ENCODE results near the gene FRZB. TPM values are rescaled to one million over a fixed set of nuclear protein-coding genes. Genes with fewer than 3 reads are reported as not detected.

FRZB gene, protein sequence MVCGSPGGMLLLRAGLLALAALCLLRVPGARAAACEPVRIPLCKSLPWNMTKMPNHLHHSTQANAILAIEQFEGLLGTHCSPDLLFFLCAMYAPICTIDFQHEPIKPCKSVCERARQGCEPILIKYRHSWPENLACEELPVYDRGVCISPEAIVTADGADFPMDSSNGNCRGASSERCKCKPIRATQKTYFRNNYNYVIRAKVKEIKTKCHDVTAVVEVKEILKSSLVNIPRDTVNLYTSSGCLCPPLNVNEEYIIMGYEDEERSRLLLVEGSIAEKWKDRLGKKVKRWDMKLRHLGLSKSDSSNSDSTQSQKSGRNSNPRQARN
- total RNA-seq: not detected

DNA sequence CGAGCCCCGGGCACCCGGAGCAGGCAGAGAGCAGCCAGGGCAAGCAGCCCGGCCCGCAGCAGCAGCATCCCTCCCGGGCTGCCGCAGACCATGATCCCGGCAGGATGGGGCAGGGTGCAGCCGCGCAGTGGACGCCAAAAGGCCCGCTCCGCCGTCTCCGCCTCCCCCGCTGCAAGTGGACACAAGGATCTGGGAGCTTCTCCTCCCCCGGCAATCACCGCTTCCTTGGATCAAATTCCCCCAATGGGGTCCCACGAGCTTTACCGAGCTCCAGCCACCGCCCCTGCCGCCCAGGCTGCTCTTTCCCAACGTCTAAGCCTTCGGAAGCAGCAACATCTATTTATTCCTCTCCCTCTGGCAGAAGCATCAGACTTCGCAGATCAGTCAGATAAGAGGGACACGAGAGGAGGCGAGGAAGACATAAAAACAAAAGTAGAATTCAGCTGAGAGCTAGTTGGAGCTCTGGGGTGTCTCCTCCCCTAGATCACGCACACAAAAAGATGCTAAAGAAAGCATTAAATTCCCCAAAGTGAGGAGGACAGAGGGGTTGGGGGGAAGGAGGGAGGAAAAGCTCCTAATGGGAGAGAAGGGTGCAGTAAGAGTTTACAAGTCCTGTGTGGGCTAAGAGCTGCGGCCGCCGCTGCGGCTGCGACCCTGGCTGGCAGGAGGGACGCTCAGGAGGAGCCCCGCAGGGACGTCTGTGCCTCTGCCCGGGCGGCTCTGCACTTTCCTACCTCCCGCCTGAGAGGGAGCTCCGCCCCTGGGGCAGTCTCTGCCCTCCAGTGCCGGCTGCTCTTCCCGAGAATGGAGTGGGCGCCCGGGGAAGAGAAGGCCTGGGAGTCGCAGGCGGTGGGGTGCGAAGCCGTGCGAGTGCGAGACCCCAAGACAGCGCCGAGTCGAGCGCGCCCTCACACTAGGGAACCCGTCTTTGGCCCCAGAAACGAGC lies at the start of gene FRZB:
Gene FRZB, minus strand, starts transcription at position 177 of the 946 bp plus-strand sequence. Its CDS starts 85 bp downstream, at position 92.
- Mint-ChIP-seq H3K27me3 (peaks cover 65% of the 10 kb centered on the region), H3K36me3 (ENCODE audit: low read depth) (peaks cover 3% of the 10 kb centered on the region), H3K27ac (no peak within 1 kb of the TSS), H3K9me3 (no peaks in the 10 kb centered on the region), H3K4me3 (peak within 1 kb of the TSS; percentile 42), H3K4me1 (peaks cover 22% of the 10 kb centered on the region)
- ChIA-PET CTCF (interaction anchor here (0.6 kb wide), 1 partner anchor 9 kb away, joined by 3 read pairs; no protein-coding TSS in a partner anchor), POLR2A (no interaction called here)
- DNase-seq: no peak

DNA sequence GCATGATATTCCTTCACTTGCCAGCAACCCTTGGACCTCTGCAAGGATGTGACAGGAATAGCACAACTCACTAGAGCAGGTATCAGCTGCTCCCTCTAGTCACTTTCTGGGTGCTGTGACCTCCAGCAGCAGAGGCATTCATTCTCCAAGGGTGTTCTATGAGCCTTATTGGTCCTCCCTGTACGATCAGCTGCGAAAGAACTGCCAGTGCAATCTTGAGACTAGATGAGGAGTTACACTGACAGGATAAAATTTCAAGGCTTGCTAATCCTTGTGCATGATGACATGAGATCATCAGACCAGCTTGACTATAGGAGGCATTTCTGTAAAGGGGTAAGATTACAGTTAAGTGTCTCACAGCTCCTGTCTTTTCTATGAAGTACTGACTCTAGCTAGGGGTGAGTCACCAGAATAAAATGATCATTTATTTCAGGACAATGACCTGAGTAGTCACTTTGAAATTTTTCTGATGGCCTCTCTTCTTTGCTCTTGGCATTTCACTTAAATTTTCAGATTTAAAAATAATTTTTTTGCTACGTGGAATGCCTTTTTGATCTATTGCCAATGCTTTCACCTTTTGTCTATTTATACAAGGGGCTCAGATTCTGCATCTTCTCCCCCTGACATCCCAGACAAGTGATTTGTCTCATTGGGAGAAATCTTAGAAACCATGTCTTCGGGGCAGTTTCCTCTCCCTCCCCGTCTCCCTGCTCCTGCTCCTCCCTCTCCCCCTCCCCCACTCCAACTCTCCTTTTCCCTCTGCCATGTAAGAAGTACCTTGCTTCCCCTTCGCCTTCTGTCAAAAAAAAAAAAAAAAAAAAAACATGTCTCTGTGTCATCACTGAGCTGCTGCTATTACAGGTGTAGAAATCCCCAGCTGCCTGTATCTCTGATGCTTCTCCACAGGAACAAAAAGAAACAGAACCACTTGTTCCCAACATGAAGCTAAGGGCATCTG lies 49.2 kb upstream of the FRZB start:
- H3K27me3 Mint-ChIP-seq: no peaks in the 10 kb centered on the region
- no peak overlapping the region for H3K4me3 Mint-ChIP-seq
- no peak for DNase-seq
- no peaks in the 10 kb centered on the region for H3K36me3 Mint-ChIP-seq (ENCODE audit: low read depth)
- peaks cover under 1% of the 10 kb centered on the region for H3K4me1 Mint-ChIP-seq
- POLR2A ChIA-PET: no interaction called here
- H3K9me3 Mint-ChIP-seq: no peaks in the 10 kb centered on the region
- CTCF ChIA-PET: interaction anchor here (0.6 kb wide), 2 partner anchors 50 to 145 kb away, joined by 3 read pairs; no protein-coding TSS in a partner anchor
- H3K27ac Mint-ChIP-seq: no peak overlapping the region

DNA sequence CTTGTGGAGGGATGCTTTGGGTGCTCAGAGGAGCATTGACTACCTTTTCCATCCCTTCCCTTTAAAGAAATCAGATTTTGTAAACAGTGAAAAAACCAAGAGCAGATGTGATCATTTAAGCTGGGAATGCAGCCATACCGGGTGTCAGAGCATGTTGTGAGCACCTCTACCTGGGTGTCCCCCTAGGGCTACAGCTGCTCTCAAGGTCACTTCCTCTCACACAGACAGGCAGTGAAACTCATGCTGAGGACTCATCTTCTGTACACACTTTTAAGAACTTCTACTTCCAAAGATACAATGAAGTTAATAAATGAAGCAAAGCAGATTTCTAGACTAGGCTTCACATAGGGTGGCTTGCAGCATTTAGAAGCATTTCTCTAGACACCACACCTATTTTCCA lies 48.4 kb upstream of the FRZB start:
- Mint-ChIP-seq H3K27ac (no peak overlapping the region), H3K36me3 (ENCODE audit: low read depth) (no peaks in the 10 kb centered on the region), H3K4me1 (no peaks in the 10 kb centered on the region), H3K27me3 (no peaks in the 10 kb centered on the region), H3K4me3 (no peak overlapping the region), H3K9me3 (no peaks in the 10 kb centered on the region)
- ChIA-PET POLR2A (no interaction called here), CTCF (no interaction called here)
- no peak for DNase-seq

DNA sequence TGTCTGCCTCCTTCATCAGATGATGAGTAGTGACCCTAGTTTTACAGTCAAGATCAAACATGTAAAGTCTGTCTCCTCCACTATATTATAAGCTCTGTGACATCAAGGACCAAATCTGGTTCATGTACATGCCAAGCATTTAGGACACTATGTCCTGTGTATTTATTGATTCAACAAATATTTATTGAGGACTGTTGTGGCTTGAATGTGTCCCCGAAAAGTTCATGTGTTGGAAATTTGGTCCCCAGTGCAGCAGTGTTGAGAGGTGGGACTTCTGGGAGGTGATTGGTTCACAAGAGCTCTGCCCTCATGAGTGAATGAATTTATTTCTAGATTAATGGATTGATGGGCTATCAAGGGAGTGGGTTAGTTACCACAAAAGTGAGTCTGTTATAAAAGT lies 46.6 kb upstream of the FRZB start:
- no peak for DNase-seq
- Mint-ChIP-seq H3K27me3 (no peaks in the 10 kb centered on the region), H3K4me1 (no peaks in the 10 kb centered on the region), H3K27ac (no peak overlapping the region), H3K36me3 (ENCODE audit: low read depth) (no peaks in the 10 kb centered on the region), H3K4me3 (no peak overlapping the region), H3K9me3 (no peaks in the 10 kb centered on the region)
- POLR2A ChIA-PET: no interaction called here
- CTCF ChIA-PET: interaction anchor here (1.2 kb wide), 1 partner anchor 12 kb away, joined by 4 read pairs; no protein-coding TSS in a partner anchor

DNA sequence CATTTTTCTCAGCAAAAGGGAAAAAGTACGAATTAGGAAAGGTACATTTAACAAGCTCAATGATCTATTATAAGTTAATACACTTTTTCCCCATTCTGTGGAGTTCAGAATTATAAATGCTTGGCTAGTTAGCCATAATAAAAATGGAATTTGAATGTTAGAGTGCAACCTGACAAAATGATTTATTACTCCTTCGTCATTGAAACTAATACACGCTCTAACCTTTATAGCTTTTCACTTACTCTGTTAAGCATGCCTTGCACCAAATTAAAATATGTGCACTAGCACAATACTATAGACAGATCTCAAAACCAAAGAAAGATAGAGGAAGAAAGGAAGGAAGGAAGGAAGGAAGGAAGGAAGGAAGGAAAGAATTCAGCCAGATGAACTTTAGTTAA lies 46.1 kb upstream of the FRZB start:
- ChIA-PET CTCF (no interaction called here), POLR2A (no interaction called here)
- Mint-ChIP-seq H3K36me3 (ENCODE audit: low read depth) (no peaks in the 10 kb centered on the region), H3K27ac (no peak overlapping the region), H3K9me3 (no peaks in the 10 kb centered on the region), H3K27me3 (no peaks in the 10 kb centered on the region), H3K4me1 (no peaks in the 10 kb centered on the region), H3K4me3 (no peak overlapping the region)
- no peak for DNase-seq

DNA sequence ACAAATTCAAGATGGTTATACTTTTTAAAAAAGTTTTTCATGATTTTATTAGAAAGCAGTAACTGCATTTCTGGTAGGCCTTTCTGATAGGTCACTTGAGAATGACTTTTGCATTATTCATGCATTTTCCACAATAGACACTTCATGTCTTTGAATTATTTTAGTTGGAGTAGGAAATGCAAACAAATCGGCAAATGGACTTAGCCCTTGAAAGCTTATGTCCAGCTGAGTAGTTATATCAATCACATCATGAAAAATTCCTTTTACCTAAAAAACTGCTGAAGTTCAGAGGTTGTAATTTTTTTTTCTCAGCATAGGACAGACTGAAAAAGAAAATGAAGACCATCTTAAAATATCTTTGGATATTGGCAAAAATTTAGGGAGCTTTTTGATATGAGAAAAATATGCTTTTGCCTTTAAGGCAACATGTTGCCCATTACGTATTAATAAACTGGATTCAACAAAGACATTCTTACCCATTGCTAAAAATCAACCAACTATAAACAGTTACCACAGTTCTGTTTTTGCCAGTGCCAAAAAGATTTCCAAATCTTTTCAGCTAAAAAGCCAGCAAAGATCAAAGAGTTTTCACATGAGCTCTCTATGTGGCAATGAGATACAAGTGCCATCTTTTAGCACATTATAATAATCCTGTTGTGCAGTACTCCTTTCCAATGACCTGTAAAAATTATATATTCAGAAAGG lies 45.5 kb upstream of the FRZB start:
- CTCF ChIA-PET: no interaction called here
- no peaks in the 10 kb centered on the region for H3K27me3 Mint-ChIP-seq
- no peak overlapping the region for H3K4me3 Mint-ChIP-seq
- H3K9me3 Mint-ChIP-seq: no peaks in the 10 kb centered on the region
- POLR2A ChIA-PET: no interaction called here
- H3K36me3 Mint-ChIP-seq (ENCODE audit: low read depth): no peaks in the 10 kb centered on the region
- DNase-seq: no peak
- H3K4me1 Mint-ChIP-seq: no peaks in the 10 kb centered on the region
- H3K27ac Mint-ChIP-seq: no peak overlapping the region

DNA sequence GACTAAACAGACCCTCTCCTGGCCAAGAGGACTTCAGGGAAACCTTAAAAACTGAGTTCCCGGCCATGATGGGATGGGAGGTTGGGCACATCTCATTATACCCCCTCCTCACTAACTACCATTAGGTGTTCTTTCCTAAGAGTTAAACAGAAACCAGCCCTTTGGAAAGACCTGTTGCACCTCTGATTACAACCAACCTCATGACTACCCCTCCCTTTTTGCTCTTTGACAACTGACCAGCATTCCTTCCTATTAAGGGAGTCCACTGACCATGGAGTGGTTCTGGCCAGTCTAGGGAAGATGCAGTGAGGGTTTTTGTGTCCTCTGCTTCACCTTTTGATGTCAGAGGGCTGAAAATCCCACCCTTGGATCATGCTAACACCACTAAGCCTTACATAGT lies 44.5 kb upstream of the FRZB start:
- Mint-ChIP-seq H3K4me1 (no peaks in the 10 kb centered on the region), H3K4me3 (no peak overlapping the region), H3K27me3 (no peaks in the 10 kb centered on the region), H3K9me3 (no peaks in the 10 kb centered on the region), H3K36me3 (ENCODE audit: low read depth) (no peaks in the 10 kb centered on the region), H3K27ac (no peak overlapping the region)
- POLR2A ChIA-PET: no interaction called here
- no peak for DNase-seq
- CTCF ChIA-PET: no interaction called here

DNA sequence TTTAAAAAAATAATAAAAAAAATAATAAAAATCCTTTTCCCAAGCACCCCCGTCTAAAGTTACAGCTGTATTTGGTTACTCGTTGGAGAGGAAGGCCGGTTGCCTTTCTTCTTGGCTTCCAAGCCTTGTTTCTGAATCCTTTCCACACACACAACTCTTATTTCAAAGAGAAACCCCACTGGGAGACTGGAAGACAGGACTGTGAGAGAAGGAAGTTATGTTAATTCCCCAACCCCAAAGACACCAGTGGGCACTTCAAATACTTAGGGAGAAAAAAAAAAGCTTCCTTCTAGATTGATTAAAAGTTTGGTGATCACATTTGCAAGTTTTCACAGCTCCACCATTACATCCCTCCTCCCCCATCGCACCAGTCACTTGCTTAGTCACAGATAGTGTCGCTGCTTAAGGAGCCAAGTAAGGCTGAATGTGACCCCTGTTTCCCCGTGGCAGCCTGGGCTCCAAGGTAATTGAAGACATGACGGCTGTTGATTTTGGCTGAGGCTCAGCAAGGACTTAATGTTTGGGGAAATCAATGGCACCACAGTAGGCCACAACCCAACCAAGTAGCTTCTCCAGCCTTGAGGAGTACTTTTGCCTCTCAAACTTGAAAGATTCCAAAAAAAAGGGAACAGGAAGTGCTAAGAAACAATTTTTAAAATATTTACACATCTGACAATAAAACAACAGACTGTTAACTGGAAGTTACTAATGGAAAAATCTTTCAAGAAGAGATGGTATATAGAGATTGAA lies 40.8 kb upstream of the FRZB start:
- Mint-ChIP-seq H3K9me3 (no peaks in the 10 kb centered on the region), H3K27ac (no peak overlapping the region), H3K36me3 (ENCODE audit: low read depth) (no peaks in the 10 kb centered on the region), H3K27me3 (no peaks in the 10 kb centered on the region), H3K4me3 (no peak overlapping the region), H3K4me1 (no peaks in the 10 kb centered on the region)
- ChIA-PET POLR2A (no interaction called here), CTCF (interaction anchor here (0.7 kb wide), 1 partner anchor 14 kb away, joined by 5 read pairs; no protein-coding TSS in a partner anchor)
- DNase-seq: no peak

DNA sequence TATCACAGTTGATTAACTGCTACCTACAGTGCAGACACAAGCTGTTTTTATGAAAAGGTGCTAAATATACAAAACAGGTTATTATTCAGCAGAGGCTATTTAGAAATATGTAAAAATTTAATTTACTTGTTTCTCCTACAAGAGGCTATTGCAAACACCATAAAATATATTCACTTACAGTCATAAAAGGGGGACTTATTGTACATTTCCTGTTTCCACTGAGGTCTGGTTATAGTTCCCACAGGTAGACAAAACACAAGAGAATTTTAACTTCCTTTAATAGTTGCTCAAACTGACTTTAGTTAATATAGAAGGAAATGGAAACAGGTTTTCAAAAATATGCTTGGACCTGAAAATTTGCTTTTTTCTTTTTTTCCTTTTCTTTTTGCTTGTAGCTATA lies 40.0 kb upstream of the FRZB start:
- H3K27me3 Mint-ChIP-seq: no peaks in the 10 kb centered on the region
- H3K36me3 Mint-ChIP-seq (ENCODE audit: low read depth): no peaks in the 10 kb centered on the region
- no peak for DNase-seq
- no peaks in the 10 kb centered on the region for H3K4me1 Mint-ChIP-seq
- ChIA-PET POLR2A (no interaction called here), CTCF (no interaction called here)
- no peak overlapping the region for H3K27ac Mint-ChIP-seq
- H3K9me3 Mint-ChIP-seq: no peaks in the 10 kb centered on the region
- H3K4me3 Mint-ChIP-seq: no peak overlapping the region

DNA sequence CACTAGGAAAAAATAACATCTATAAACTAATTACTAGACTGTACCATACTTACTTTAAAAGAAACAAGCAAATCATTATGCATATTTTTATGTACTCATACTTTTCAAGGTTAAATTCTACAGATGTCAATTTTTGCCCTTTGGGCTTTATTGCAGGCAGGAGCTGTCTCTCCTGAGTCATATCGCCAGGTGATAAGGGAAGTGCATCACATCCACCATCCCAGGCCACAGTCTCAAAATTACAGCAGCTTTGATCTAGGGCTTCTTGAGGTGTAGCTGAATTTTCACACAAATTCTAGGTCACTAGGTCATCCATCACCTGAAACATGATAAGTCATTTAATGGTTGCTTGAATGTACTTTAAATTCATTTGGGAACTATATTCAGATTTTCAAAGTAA lies 38.4 kb upstream of the FRZB start:
- ChIA-PET CTCF (no interaction called here), POLR2A (no interaction called here)
- Mint-ChIP-seq H3K27me3 (no peaks in the 10 kb centered on the region), H3K9me3 (no peaks in the 10 kb centered on the region), H3K36me3 (ENCODE audit: low read depth) (no peaks in the 10 kb centered on the region), H3K4me1 (no peaks in the 10 kb centered on the region), H3K27ac (no peak overlapping the region), H3K4me3 (no peak overlapping the region)
- no peak for DNase-seq

DNA sequence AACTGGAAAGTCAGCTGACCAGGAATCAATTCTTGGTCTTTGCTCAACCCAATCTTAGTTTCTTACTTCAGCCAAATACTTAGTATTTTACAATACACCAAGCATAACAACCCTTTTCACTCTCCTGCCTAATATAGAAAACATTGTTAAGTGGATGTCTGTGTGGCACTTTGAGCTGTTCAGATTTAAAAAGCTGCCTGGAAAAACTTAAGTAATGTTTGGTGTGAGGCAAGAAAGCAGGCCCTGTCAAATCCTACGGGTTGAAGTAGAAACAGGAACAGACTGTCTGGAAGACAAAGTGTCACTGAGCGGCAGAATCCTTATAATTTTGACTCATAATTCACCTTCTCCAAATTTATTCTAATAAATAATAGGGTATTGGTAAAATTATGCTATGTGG lies 37.1 kb upstream of the FRZB start:
- Mint-ChIP-seq H3K27ac (no peak overlapping the region), H3K4me3 (no peak overlapping the region), H3K36me3 (ENCODE audit: low read depth) (no peaks in the 10 kb centered on the region), H3K9me3 (no peaks in the 10 kb centered on the region), H3K4me1 (no peaks in the 10 kb centered on the region), H3K27me3 (no peaks in the 10 kb centered on the region)
- no peak for DNase-seq
- POLR2A ChIA-PET: interaction anchor here (0.6 kb wide), 1 partner anchor 32 kb away, joined by 7 read pairs; no protein-coding TSS in a partner anchor
- CTCF ChIA-PET: no interaction called here

DNA sequence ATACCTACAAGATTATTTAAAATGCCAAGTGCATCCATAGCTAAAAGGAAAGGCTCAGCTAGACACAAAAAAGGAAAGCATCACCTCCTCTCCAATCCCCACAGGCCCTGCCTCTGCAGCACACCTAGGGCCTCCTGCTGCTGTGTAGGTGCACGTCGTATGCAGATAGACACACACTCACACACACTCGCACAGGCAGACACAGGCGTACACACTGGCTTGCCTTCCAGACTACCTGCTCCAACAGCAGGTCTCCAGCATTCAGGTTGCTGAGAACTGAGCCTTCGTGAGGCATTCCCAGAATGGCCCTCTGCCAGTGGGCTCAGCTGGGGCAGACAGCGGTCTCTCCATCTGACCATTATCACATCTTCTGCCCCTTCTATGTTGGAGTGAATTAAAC lies 35.3 kb upstream of the FRZB start:
- no peak for DNase-seq
- Mint-ChIP-seq H3K4me1 (no peaks in the 10 kb centered on the region), H3K9me3 (no peaks in the 10 kb centered on the region), H3K36me3 (ENCODE audit: low read depth) (no peaks in the 10 kb centered on the region), H3K27ac (no peak overlapping the region), H3K27me3 (no peaks in the 10 kb centered on the region), H3K4me3 (no peak overlapping the region)
- ChIA-PET CTCF (interaction anchor here (0.6 to 1.3 kb wide), 2 partner anchors 12 to 15 kb away, joined by 3 to 4 read pairs; no protein-coding TSS in a partner anchor), POLR2A (no interaction called here)
